CD8-positive, alpha-beta memory T cell (primary cell): ENCODE measurements around the gene PLEKHO1. TPM values are rescaled to one million over a fixed set of nuclear protein-coding genes. Genes with fewer than 3 reads are reported as not detected.
"Not testable (repeated sequence)": the region's sequence is repeated elsewhere in the genome, so short reads cannot be mapped to it uniquely, and the experiment has no call there.

Source experiments
- CTCF ChIA-PET: fragments of 350-600 bp; sonication (Branson Sonifier 250); formaldehyde crosslinking; loops from one replicate; lab custom pipeline; 2021; ENCODE audit warnings: antibody characterized with exemption; lab: Charles Lee
- POLR2A ChIA-PET: fragments of 350-600 bp; sonication (Branson Sonifier 250); formaldehyde crosslinking; loops from one replicate; lab custom pipeline; 2021; ENCODE audit warnings: antibody characterized with exemption; lab: Charles Lee
- DNase-seq, 5 donors: peaks; one replicate each; pipeline versions ENCODE4 v3.0.0 to v3.0.0-alpha.2; 2020 to 2022; ENCODE audit warnings: mixed read lengths in 1 of 5
- H3K27ac ChIP-seq: one replicate; pipeline ENCODE4 v1.7.0; 2013; ENCODE audit warnings: low read depth, mild to moderate bottlenecking, low read length, moderate library complexity
- H3K27me3 ChIP-seq: 2 replicates; pipeline ENCODE4 v1.7.0; 2013; ENCODE audit warnings: low read length, mild to moderate bottlenecking; ENCODE audit not compliant: insufficient read depth, poor library complexity, severe bottlenecking
- H3K36me3 ChIP-seq: 2 replicates; pipeline ENCODE4 v1.7.0; 2013; ENCODE audit warnings: mild to moderate bottlenecking, low read length, moderate library complexity; ENCODE audit not compliant: insufficient read depth
- H3K4me1 ChIP-seq: 2 replicates; pipeline ENCODE4 v1.7.0; 2013; ENCODE audit warnings: mild to moderate bottlenecking, low read length, moderate library complexity; ENCODE audit not compliant: insufficient read depth
- H3K4me3 ChIP-seq: 2 replicates; pipeline ENCODE4 v1.7.0; 2013; ENCODE audit warnings: mild to moderate bottlenecking, low read length
- H3K9me3 ChIP-seq: 2 replicates; pipeline ENCODE4 v1.7.0; 2013; ENCODE audit warnings: mild to moderate bottlenecking, low read length
- H3K27ac Mint-ChIP-seq, 8 donors: one replicate each; pipeline ENCODE4 v1.8.0; 2020 to 2021; ENCODE audit warnings: mixed read lengths in 8 of 8, mild to moderate bottlenecking in 6 of 8, inconsistent platforms in 3 of 8, moderate library complexity in 3 of 8
- H3K27me3 Mint-ChIP-seq, 2 donors: one replicate each; pipeline ENCODE4 v1.8.0; 2020 to 2021; ENCODE audit warnings: mixed read lengths in 2 of 2, mild to moderate bottlenecking in 1 of 2, moderate library complexity in 1 of 2
- H3K36me3 Mint-ChIP-seq, 3 donors: one replicate each; pipeline ENCODE4 v1.8.0; 2020 to 2021; ENCODE audit warnings: mixed read lengths in 3 of 3, inconsistent platforms in 1 of 3, mild to moderate bottlenecking in 1 of 3
- H3K4me1 Mint-ChIP-seq, 3 donors: one replicate each; pipeline ENCODE4 v1.8.0; 2020 to 2021; ENCODE audit warnings: mixed read lengths in 3 of 3, inconsistent platforms in 1 of 3, mild to moderate bottlenecking in 1 of 3
- H3K4me3 Mint-ChIP-seq, 7 donors: one replicate each; pipeline ENCODE4 v1.8.0; 2020 to 2021; ENCODE audit warnings: mixed read lengths in 7 of 7, mild to moderate bottlenecking in 6 of 7, moderate library complexity in 4 of 7, inconsistent platforms in 2 of 7
- H3K9me3 Mint-ChIP-seq, 5 donors: one replicate each; pipeline ENCODE4 v1.8.0; 2020 to 2022; ENCODE audit warnings: mixed read lengths in 5 of 5, mild to moderate bottlenecking in 3 of 5, moderate library complexity in 2 of 5, inconsistent platforms in 1 of 5
- polyA plus RNA-seq: library from polyadenylated mRNA; unstranded; fragments of 300-500 nt; fragmentation: Illumina TruSeq; gene quantifications from one replicate; pipeline ENCODE4 v1.2.3, GENCODE V29; 2021
- total RNA-seq, 2 experiments: library from RNA; stranded (reverse); gene quantifications; one replicate each; pipeline ENCODE4 v1.2.3, GENCODE V29; 2021

Gene PLEKHO1
- total and polyA plus RNA-seq, 3 experiments from 2014 or later, result 44.9 to 47.3 (median 47.2) TPM

DNA sequence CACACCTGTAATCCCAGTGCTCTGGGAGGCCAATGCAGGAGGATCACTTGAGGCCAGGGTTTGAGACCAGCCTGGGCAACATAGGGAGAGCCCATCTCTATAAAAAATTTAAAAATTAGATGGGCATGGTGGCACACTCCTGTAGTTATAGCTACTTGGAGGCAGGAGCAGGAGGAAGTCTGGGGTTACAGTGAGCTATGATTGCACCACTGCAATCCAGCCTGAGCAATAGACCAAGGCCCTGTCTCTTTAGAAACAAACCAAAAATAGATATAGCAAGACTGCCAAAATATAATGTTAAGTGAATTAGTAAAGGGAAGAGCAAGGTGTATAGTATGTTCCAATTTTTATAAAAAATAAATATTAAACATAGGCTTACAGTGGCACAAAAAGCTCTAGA is 28.8 kb downstream of the PLEKHO1 start:
- Histone ChIP-seq H3K9me3 (no peaks in the 10 kb centered on the region), H3K27me3 (no peaks in the 10 kb centered on the region), H3K4me3 (no peak overlapping the region), H3K27ac (no peak overlapping the region), H3K36me3 (no peaks in the 10 kb centered on the region), H3K4me1 (no peaks in the 10 kb centered on the region)
- no peak overlapping the region for H3K27ac Mint-ChIP-seq
- H3K4me3 Mint-ChIP-seq, result no peak overlapping the region
- H3K4me1 Mint-ChIP-seq, result no peaks in the 10 kb centered on the region
- no peak for DNase-seq
- no peaks in the 10 kb centered on the region for H3K27me3 Mint-ChIP-seq
- ChIA-PET POLR2A (no interaction called here), CTCF (interaction anchor here (1.0 kb wide), 1 partner anchor 9 kb away, joined by 3 read pairs; no protein-coding TSS in a partner anchor)
- H3K36me3 Mint-ChIP-seq, result no peaks in the 10 kb centered on the region
- H3K9me3 Mint-ChIP-seq, result no peaks in the 10 kb centered on the region

DNA sequence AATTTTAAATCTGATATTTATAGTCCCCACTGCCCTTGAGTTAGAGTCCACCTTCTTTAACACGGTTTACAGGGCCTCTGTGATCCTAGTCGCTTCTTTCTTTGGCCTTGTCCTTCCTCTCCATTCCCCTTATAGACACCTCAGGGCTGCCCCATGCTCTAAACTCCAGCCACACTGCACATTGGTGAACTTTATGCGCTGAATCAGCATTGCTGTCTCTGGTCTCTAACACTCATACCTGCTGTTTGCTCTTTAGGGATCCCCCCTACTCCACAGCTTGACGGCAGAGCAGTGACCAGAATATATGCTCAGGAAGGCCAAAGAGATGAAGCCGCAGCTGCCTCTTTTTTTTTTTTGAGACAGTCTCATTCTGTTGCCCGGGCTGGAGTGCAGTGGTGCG is 30.2 kb downstream of the PLEKHO1 start:
- POLR2A ChIA-PET, result no interaction called here
- CTCF ChIA-PET, result interaction anchor here (1.7 kb wide), 1 partner anchor 11 kb away, joined by 3 read pairs; no protein-coding TSS in a partner anchor
- no peak overlapping the region for H3K4me3 Mint-ChIP-seq

DNA sequence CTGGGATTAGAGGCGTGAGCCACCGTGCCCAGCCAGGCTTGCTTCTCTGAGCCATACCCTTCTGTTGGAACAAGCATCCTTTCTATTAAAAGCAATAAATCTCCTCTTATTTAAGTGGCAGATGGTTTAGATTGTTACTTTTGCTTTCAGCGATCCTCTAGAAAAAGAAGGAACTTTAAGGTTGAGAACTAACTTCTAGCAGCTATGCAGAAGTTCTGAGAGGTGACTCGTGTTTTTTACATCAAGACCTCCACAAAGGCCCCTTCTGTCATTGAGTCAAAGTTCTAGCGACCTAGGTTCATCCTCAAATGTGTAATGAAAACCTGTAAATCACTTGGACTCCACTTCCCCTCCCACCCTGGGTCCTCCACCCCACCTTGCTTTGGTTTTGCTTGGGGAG is 30.8 kb downstream of the PLEKHO1 start:
- H3K36me3 ChIP-seq, result no peaks in the 10 kb centered on the region
- H3K4me3 ChIP-seq, result no peak overlapping the region
- H3K27me3 ChIP-seq, result no peaks in the 10 kb centered on the region
- H3K4me3 Mint-ChIP-seq, result no peak overlapping the region
- H3K9me3 Mint-ChIP-seq, result no peaks in the 10 kb centered on the region
- no peak for DNase-seq
- H3K9me3 ChIP-seq, result no peaks in the 10 kb centered on the region
- no peak overlapping the region for H3K27ac Mint-ChIP-seq
- H3K4me1 Mint-ChIP-seq, result no peaks in the 10 kb centered on the region
- H3K27ac ChIP-seq, result no peak overlapping the region
- no peaks in the 10 kb centered on the region for H3K36me3 Mint-ChIP-seq
- POLR2A ChIA-PET, result interaction anchor here (0.6 kb wide), 1 partner anchor 130 kb away, joined by 3 read pairs; no protein-coding TSS in a partner anchor
- no peaks in the 10 kb centered on the region for H3K27me3 Mint-ChIP-seq
- no peaks in the 10 kb centered on the region for H3K4me1 ChIP-seq
- CTCF ChIA-PET, result interaction anchor here (1.7 kb wide), 1 partner anchor 11 kb away, joined by 3 read pairs; no protein-coding TSS in a partner anchor

More for the DNA sequence above, 30.2 kb downstream of the PLEKHO1 start:
- Mint-ChIP-seq H3K9me3 (no peaks in the 10 kb centered on the region), H3K36me3 (no peaks in the 10 kb centered on the region), H3K27ac (no peak overlapping the region), H3K4me1 (no peaks in the 10 kb centered on the region), H3K27me3 (no peaks in the 10 kb centered on the region)
- H3K4me1 ChIP-seq, result no peaks in the 10 kb centered on the region
- DNase-seq, result no peak
- H3K4me3 ChIP-seq, result no peak overlapping the region
- H3K27ac ChIP-seq, result no peak overlapping the region
- H3K9me3 ChIP-seq, result no peaks in the 10 kb centered on the region
- H3K27me3 ChIP-seq, result no peaks in the 10 kb centered on the region
- H3K36me3 ChIP-seq, result no peaks in the 10 kb centered on the region

DNA sequence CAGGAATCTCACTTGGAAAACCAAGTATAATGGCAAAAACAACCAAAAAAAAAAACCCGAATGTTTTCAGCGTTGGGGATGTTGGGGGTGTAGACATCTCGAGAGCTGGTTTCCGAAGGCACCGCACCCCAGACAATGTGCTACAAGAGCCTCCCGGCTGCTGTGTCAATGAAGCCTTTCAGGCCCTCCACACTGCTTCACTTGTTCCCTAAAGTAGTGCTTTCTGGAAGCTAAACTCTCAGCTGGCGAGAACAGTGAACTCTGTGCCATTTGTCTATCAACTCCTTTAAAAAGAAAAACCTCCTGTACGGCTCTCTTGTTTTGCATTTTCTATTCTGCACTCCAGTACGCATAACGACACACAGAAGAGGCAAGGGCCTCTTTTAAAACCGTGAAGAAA is 32.5 kb downstream of the PLEKHO1 start:
- DNase-seq, result no peak
- Mint-ChIP-seq H3K9me3 (no peaks in the 10 kb centered on the region), H3K27ac (no peak overlapping the region), H3K36me3 (no peaks in the 10 kb centered on the region), H3K27me3 (no peaks in the 10 kb centered on the region), H3K4me3 (no peak overlapping the region), H3K4me1 (peaks cover 4 to 9% (median 6%) of the 10 kb centered on the region in 3 donors)
- POLR2A ChIA-PET, result interaction anchor here (0.7 kb wide), 1 partner anchor 11 kb away, joined by 3 read pairs; no protein-coding TSS in a partner anchor
- no peaks in the 10 kb centered on the region for H3K4me1 ChIP-seq
- H3K9me3 ChIP-seq, result no peaks in the 10 kb centered on the region
- no peaks in the 10 kb centered on the region for H3K36me3 ChIP-seq
- no peaks in the 10 kb centered on the region for H3K27me3 ChIP-seq
- CTCF ChIA-PET, result no interaction called here
- no peak overlapping the region for H3K27ac ChIP-seq
- no peak overlapping the region for H3K4me3 ChIP-seq

DNA sequence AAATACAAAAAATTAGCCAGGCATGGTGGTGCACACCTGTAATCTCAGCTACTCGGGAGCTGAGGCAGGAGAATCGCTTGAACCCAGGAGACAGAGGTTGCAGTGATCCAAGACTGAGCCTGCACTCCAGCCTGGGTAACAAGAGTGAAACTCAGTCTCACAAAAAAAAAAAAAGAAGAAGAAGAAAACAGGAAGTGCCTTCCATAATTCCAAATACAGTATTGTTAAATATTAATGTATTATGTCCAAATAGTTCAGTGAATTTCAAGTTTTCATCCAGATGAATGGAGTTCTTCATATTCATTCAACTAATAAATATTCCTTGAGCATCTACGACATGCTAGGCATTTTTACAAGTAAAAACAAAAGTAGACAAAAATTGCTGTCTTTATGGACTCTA is 33.3 kb downstream of the PLEKHO1 start:
- no peak overlapping the region for H3K4me3 ChIP-seq
- DNase-seq, result no peak
- H3K9me3 ChIP-seq, result no peaks in the 10 kb centered on the region
- Mint-ChIP-seq H3K36me3 (no peaks in the 10 kb centered on the region), H3K27ac (no peak overlapping the region), H3K4me1 (peaks cover 7 to 13% (median 10%) of the 10 kb centered on the region in 3 donors), H3K27me3 (no peaks in the 10 kb centered on the region), H3K9me3 (no peaks in the 10 kb centered on the region), H3K4me3 (no peak overlapping the region)
- H3K4me1 ChIP-seq, result no peaks in the 10 kb centered on the region
- no peak overlapping the region for H3K27ac ChIP-seq
- CTCF ChIA-PET, result no interaction called here
- no peaks in the 10 kb centered on the region for H3K36me3 ChIP-seq
- H3K27me3 ChIP-seq, result no peaks in the 10 kb centered on the region
- POLR2A ChIA-PET, result no interaction called here

GRCh38 chr1:150185481-150185880 is 35.8 kb downstream of the PLEKHO1 start:
- peaks cover 0 to 6% of the 10 kb centered on the region in 2 donors for H3K27me3 Mint-ChIP-seq
- no peak overlapping the region for H3K27ac ChIP-seq
- H3K27me3 ChIP-seq, result no peaks in the 10 kb centered on the region
- H3K9me3 ChIP-seq, result no peaks in the 10 kb centered on the region
- DNase-seq, result no peak
- CTCF ChIA-PET, result interaction anchor here (0.6 to 3.5 kb wide), 6 partner anchors 20 to 224 kb away, joined by 3 to 42 read pairs (median 18); partner anchors contain the start of gene VPS45
- H3K4me1 ChIP-seq, result no peaks in the 10 kb centered on the region
- H3K4me3 Mint-ChIP-seq, result no peak overlapping the region
- H3K27ac Mint-ChIP-seq, result no peak overlapping the region
- no peak overlapping the region for H3K4me3 ChIP-seq
- POLR2A ChIA-PET, result no interaction called here
- peaks cover 7 to 13% (median 10%) of the 10 kb centered on the region in 3 donors for H3K4me1 Mint-ChIP-seq
- H3K9me3 Mint-ChIP-seq, result no peaks in the 10 kb centered on the region
- no peaks in the 10 kb centered on the region for H3K36me3 Mint-ChIP-seq
- no peaks in the 10 kb centered on the region for H3K36me3 ChIP-seq

- not testable (repeated sequence) for H3K27me3 ChIP-seq, H3K36me3 ChIP-seq, H3K27ac ChIP-seq, H3K4me3 ChIP-seq, H3K9me3 Mint-ChIP-seq, H3K9me3 ChIP-seq, DNase-seq, H3K36me3 Mint-ChIP-seq, H3K4me1 ChIP-seq, H3K4me3 Mint-ChIP-seq, H3K27me3 Mint-ChIP-seq
- POLR2A ChIA-PET, result interaction anchor here (0.7 to 2.0 kb wide), 3 partner anchors 113 to 299 kb away, joined by 4 to 15 read pairs (median 14); a partner anchor contains a TSS
- Mint-ChIP-seq H3K27ac (peak overlapping the region in 2 of 8 donors; percentile 68 to 72), H3K4me1 (peaks cover 7 to 13% (median 10%) of the 10 kb centered on the region in 3 donors)
- CTCF ChIA-PET, result interaction anchor here (0.8 to 3.5 kb wide), 20 partner anchors 11 to 298 kb away, joined by 3 to 42 read pairs (median 6); partner anchors contain the start of genes PLEKHO1 and VPS45
Measured at GRCh38 chr1:150186438-150186788, 36.7 kb downstream of the PLEKHO1 start.

GRCh38 chr1:150186789-150187559 is 37.3 kb downstream of the PLEKHO1 start:
- POLR2A ChIA-PET, result interaction anchor here (0.6 to 2.0 kb wide), 7 partner anchors 114 to 505 kb away, joined by 3 to 15 read pairs (median 4); a partner anchor contains a TSS
- H3K27ac Mint-ChIP-seq, result peak overlapping the region in 6 of 8 donors; percentile 35 to 72 (median 62)
- H3K4me1 Mint-ChIP-seq, result peaks cover 7 to 13% (median 10%) of the 10 kb centered on the region in 3 donors
- H3K36me3 ChIP-seq, result no peaks in the 10 kb centered on the region
- DNase-seq, result peak in 2 of 5 donors; percentile 45 to 59
- H3K36me3 Mint-ChIP-seq, result no peaks in the 10 kb centered on the region
- CTCF ChIA-PET, result interaction anchor here (0.6 to 3.5 kb wide), 33 partner anchors 9 to 299 kb away, joined by 3 to 42 read pairs (median 4); partner anchors contain the start of genes ANP32E, BOLA1, PLEKHO1 and VPS45
- no peak overlapping the region for H3K4me3 ChIP-seq
- peaks cover 0 to 6% of the 10 kb centered on the region in 2 donors for H3K27me3 Mint-ChIP-seq
- no peaks in the 10 kb centered on the region for H3K4me1 ChIP-seq
- no peaks in the 10 kb centered on the region for H3K9me3 ChIP-seq
- no peaks in the 10 kb centered on the region for H3K27me3 ChIP-seq
- H3K4me3 Mint-ChIP-seq, result peak overlapping the region in 5 of 7 donors; percentile 4 to 62 (median 33)
- no peak overlapping the region for H3K27ac ChIP-seq
- no peaks in the 10 kb centered on the region for H3K9me3 Mint-ChIP-seq
